K562 (cell line): Measurements from ENCODE around the gene PIGK. TPM values are rescaled to one million over a fixed set of nuclear protein-coding genes. Genes with fewer than 3 reads are reported as not detected.

Experiments
- ATAC-seq: fragments of 200-7000 bp; cut with Tn5 transposase; 3 replicates; pipeline ENCODE4 v1.9.1; 2020; ENCODE audit warnings: moderate library complexity
- BruUV-seq: library from RNA; stranded (reverse); fragments of 400-500 nt; replicated peaks from 2 replicates; lab custom pipeline; 2021; lab: Mats Ljungman, UMichigan
- CTCF ChIA-PET: fragments of 300-600 bp; formaldehyde crosslinking; extraction: SDS; loops from one replicate; lab custom pipeline; 2021; ENCODE audit warnings: low intra/inter-chr PET ratio; lab: Yijun Ruan, JAX
- POLR2A ChIA-PET: fragments of 300-600, 350-650 bp; sonication (Branson Sonifier 250); formaldehyde crosslinking; extraction: SDS; loops from one replicate; lab custom pipeline; 2021; ENCODE audit warnings: antibody characterized with exemption, inconsistent platforms; lab: Yijun Ruan, JAX
- DNase-seq, 4 experiments: peaks; one replicate each; pipeline versions ENCODE4 v3.0.0 to v3.0.0-alpha.2; 2011 to 2018; ENCODE audit warnings: low spot score in 3 of 4, mixed read lengths in 3 of 4; ENCODE audit errors: extremely low read depth in 1 of 4
- FAIRE-seq: peaks from 2 replicates; lab custom pipeline; 2011; peaks lifted over from hg19 to GRCh38; lab: Jason Lieb, UNC
- H2AFZ ChIP-seq: 2 replicates; pipeline ENCODE4 v1.6.0; 2011; ENCODE audit warnings: low read depth, low read length, control low read depth, inconsistent platforms
- H3K27ac ChIP-seq: fragments of 200-600 bp; 3 replicates; pipeline ENCODE4 v1.8.0; 2011; ENCODE audit warnings: low read depth, mild to moderate bottlenecking, control low read depth, inconsistent platforms, low read length, moderate library complexity, mixed read lengths; ENCODE audit errors: extremely low read depth
- H3K27me3 ChIP-seq, 2 experiments: fragments of 300-600 bp in 1 of 2; 2 replicates in 1 of 2; 3 replicates in 1 of 2; pipeline versions ENCODE4 v1.6.0 to v1.8.0; 2011; ENCODE audit warnings: inconsistent platforms in 2 of 2, low read length in 2 of 2, mild to moderate bottlenecking in 1 of 2, mixed read lengths in 1 of 2, moderate library complexity in 1 of 2; ENCODE audit not compliant: control insufficient read depth in 2 of 2, insufficient read depth in 2 of 2
- H3K36me3 ChIP-seq: fragments of 300-600 bp; 3 replicates; pipeline ENCODE4 v1.8.0; 2011; ENCODE audit warnings: mild to moderate bottlenecking, low read length, inconsistent platforms; ENCODE audit not compliant: control insufficient read depth, insufficient read depth
- H3K4me1 ChIP-seq, 2 experiments: fragments of 200-600 bp in 1 of 2; replicated peaks in 1 of 2; 2 replicates in 1 of 2; 3 replicates in 1 of 2; pipeline versions ENCODE4 v1.5.1 to v1.8.0; 2011; ENCODE audit warnings: inconsistent platforms in 2 of 2, low read length in 2 of 2, mild to moderate bottlenecking in 1 of 2, mixed read lengths in 1 of 2, moderate library complexity in 1 of 2; ENCODE audit not compliant: control insufficient read depth in 2 of 2, insufficient read depth in 2 of 2
- H3K4me2 ChIP-seq: 2 replicates; pipeline ENCODE4 v1.6.1; 2011; ENCODE audit warnings: low read length, control low read depth, inconsistent platforms, mixed read lengths; ENCODE audit not compliant: insufficient read depth
- H3K4me3 ChIP-seq: fragments of 200-600 bp; sonication (generic), shearing (Covaris generic); 2 replicates; pipeline ENCODE4 v1.5.1; 2016; ENCODE audit warnings: control low read depth, inconsistent platforms
- H3K79me2 ChIP-seq: fragments of 200-600 bp; 3 replicates; pipeline ENCODE4 v1.8.0; 2011; ENCODE audit warnings: low read length, inconsistent platforms; ENCODE audit not compliant: control insufficient read depth, insufficient read depth
- H3K9ac ChIP-seq, 2 experiments: 2 replicates each; pipeline versions ENCODE4 v1.6.0 to v1.6.1; 2011; ENCODE audit warnings: low read depth in 2 of 2, low read length in 2 of 2, control low read depth in 1 of 2, inconsistent platforms in 1 of 2, mild to moderate bottlenecking in 1 of 2, mixed read lengths in 1 of 2; ENCODE audit not compliant: insufficient read depth in 1 of 2
- H3K9me1 ChIP-seq: one replicate; pipeline ENCODE4 v1.6.0; 2011; ENCODE audit warnings: inconsistent platforms, mild to moderate bottlenecking, low read length, moderate library complexity; ENCODE audit not compliant: control insufficient read depth, insufficient read depth
- H3K9me3 ChIP-seq: replicated peaks from 2 replicates; pipeline ENCODE4 v1.5.1; 2011; ENCODE audit warnings: low read depth, low read length, inconsistent platforms; ENCODE audit not compliant: control insufficient read depth, insufficient read depth
- H4K20me1 ChIP-seq: replicated peaks from 2 replicates; pipeline ENCODE4 v1.6.1; 2011; ENCODE audit warnings: low read length, inconsistent platforms, mixed read lengths; ENCODE audit not compliant: control insufficient read depth, insufficient read depth
- ARNT ChIP-seq, 2 experiments: fragments of 450-650 bp; IDR thresholded peaks; 2 replicates each; pipeline ENCODE4 v1.6.1; 2016; ENCODE audit warnings: mild to moderate bottlenecking in 1 of 2
- ESRRB ChIP-seq: fragments of 250-450 bp; sonication (Bioruptor Pico); IDR thresholded peaks from 2 replicates; pipeline ENCODE4 v1.5.0; 2020; ENCODE audit warnings: mild to moderate bottlenecking, moderate library complexity, borderline replicate concordance
- KDM1A ChIP-seq, 2 experiments: fragments of 450-650 bp; IDR thresholded peaks; 2 replicates each; pipeline ENCODE4 v1.6.1; 2016; ENCODE audit warnings: mild to moderate bottlenecking in 2 of 2
- KDM4B ChIP-seq, 2 experiments: fragments of 450-650 bp in 1 of 2; sonication (generic) in 1 of 2; IDR thresholded peaks; 2 replicates each; pipeline ENCODE4 v1.6.1; 2016 to 2017; ENCODE audit warnings: borderline replicate concordance in 2 of 2, antibody characterized with exemption in 1 of 2, low read depth in 1 of 2, mild to moderate bottlenecking in 1 of 2
- MCM5 ChIP-seq: fragments of 450-650 bp; IDR thresholded peaks from 2 replicates; pipeline ENCODE4 v1.6.1; 2016; ENCODE audit warnings: low read depth
- MECOM ChIP-seq: fragments of 250-450 bp; sonication (Bioruptor Pico); IDR thresholded peaks from 2 replicates; pipeline ENCODE4 v1.8.0; 2022; ENCODE audit warnings: inconsistent platforms
- MEIS2 ChIP-seq: fragments of 450-650 bp; IDR thresholded peaks from 2 replicates; pipeline ENCODE4 v1.6.1; 2014; ENCODE audit warnings: mild to moderate bottlenecking; ENCODE audit not compliant: partially characterized antibody
- NFIX ChIP-seq: fragments of 250-450 bp; sonication (Bioruptor Pico); IDR thresholded peaks from 2 replicates; pipeline ENCODE4 v1.4.0; 2020; ENCODE audit warnings: low read depth, mild to moderate bottlenecking, moderate library complexity
- POLR2G ChIP-seq: fragments of 200-400 bp; formaldehyde crosslinking; IDR thresholded peaks from 2 replicates; pipeline ENCODE4 v1.6.1; 2017; ENCODE audit warnings: low read depth, mild to moderate bottlenecking, antibody characterized with exemption, low read length, moderate library complexity
- RBM14 ChIP-seq: fragments of 200-400 bp; formaldehyde crosslinking; IDR thresholded peaks from 2 replicates; pipeline ENCODE4 v1.6.1; 2018; ENCODE audit warnings: low read depth, mild to moderate bottlenecking, low read length, moderate library complexity, borderline replicate concordance; ENCODE audit not compliant: insufficient read depth
- ZNF584 ChIP-seq: fragments of 200-800 bp; sonication (Bioruptor generic); IDR thresholded peaks from 2 replicates; pipeline ENCODE4 v1.6.1; 2016; ENCODE audit warnings: low read depth, mild to moderate bottlenecking, missing genetic modification characterization, missing compliant biosample characterization
- ZNF76 ChIP-seq: fragments of 250-450 bp; sonication (Bioruptor Pico); IDR thresholded peaks from 2 replicates; pipeline ENCODE4 v1.4.0; 2020; ENCODE audit warnings: mild to moderate bottlenecking, moderate library complexity, borderline replicate concordance
- ZSCAN29 ChIP-seq: fragments of 450-650 bp; IDR thresholded peaks from 2 replicates; pipeline ENCODE4 v1.6.1; 2017
- WGBS: fragments of 100-300 bp; shearing (Covaris generic); methylation state at CpG from one replicate; pipeline ENCODE4 v1.1.6; 2016; ENCODE audit warnings: low coverage, mixed read lengths; ENCODE audit not compliant: insufficient coverage; ENCODE audit errors: missing lambda C conversion rate; 5-methylcytosine and 5-hydroxymethylcytosine counted together
- in situ Hi-C: fragments of 300-500 bp; cut with MboI; formaldehyde crosslinking; loops from 4 replicates; pipeline ENCODE4 v1.15.0; 2018; ENCODE audit warnings: inconsistent platforms, mixed read lengths
- intact Hi-C: fragments of 100-400 bp; cut with micrococcal nuclease; formaldehyde crosslinking; loops from 2 replicates; pipeline ENCODE4 v1.14.2; 2022
- polyA plus RNA-seq, 8 experiments: library from polyadenylated mRNA; depleted of rRNA in 4 of 8; stranded (reverse) in 5 of 8; unstranded in 3 of 8; fragments of >200 nt; fragmentation: Nextera tagmentation in 2 of 8; fragmentation: Illumina TruSeq in 1 of 8; extraction: Ambion mirVana in 2 of 8; extraction: Trizol in 1 of 8; gene quantifications; 2 replicates each; pipeline versions ENCODE4 v1.2.1 to v1.2.3, GENCODE V29; 2011 to 2014; ENCODE audit warnings: inconsistent platforms in 1 of 8, missing spikeins in 1 of 8
- total RNA-seq, 7 experiments: library from RNA; depleted of rRNA in 6 of 7; stranded (reverse); fragments of >200 nt in 6 of 7; fragmentation: Illumina TruSeq in 2 of 7; extraction: Trizol in 2 of 7; gene quantifications; 2 replicates each; pipeline versions ENCODE4 v1.2.1 to v1.2.3, GENCODE V29; 2011 to 2021; ENCODE audit warnings: low replicate concordance in 1 of 7
- TF ChIP-seq, protein P1 (sequence below): IDR thresholded peaks from 2 replicates; pipeline ENCODE4 v1.6.1; 2011; ENCODE audit not compliant: insufficient read length; ENCODE audit errors: extremely low read depth
- TF ChIP-seq, protein P2 (sequence below): sonication (generic); formaldehyde crosslinking; IDR thresholded peaks from 2 replicates; pipeline ENCODE4 v1.8.1; 2023; ENCODE audit warnings: mild to moderate bottlenecking, missing genetic modification reagents
- TF ChIP-seq, protein P3 (sequence below): fragments of 150-350 bp; conservative IDR thresholded peaks from 2 replicates; pipeline ENCODE4 v1.6.1; 2014; ENCODE audit warnings: low read length

Gene PIGK
- total and polyA plus RNA-seq, 9 of the 15 experiments (the other 6 are each of a cell fraction or from before 2014, with no cell fraction given): 15.7 to 59.5 (median 29.9) TPM

DNA sequence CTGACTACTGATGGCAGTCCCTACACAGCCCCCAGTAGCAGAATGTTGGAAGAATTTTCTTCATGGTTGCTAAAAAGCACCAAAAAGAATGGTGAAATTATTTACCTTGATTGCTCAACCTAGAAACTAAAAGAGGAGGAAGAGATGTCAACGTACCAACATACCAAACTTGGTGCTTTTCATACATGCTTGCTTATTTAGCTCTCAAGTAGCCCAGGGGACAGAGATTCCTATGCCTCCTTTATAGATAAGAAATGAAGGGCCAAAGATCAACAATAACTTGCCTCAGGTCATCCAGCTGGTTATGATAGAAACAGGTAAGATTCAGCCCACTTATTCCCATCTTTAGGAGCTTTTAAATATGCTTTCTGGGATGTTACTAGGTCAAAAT lies 170.6 kb downstream of the PIGK start:
- CTCF ChIA-PET: no interaction called here
- WGBS: 0% methylated on average over 1 of the region's 1 CpG
- no peaks in the 10 kb centered on the region for H4K20me1 ChIP-seq

More for the DNA sequence above, 170.6 kb downstream of the PIGK start:
- Histone ChIP-seq H3K9me1 (no peaks in the 10 kb centered on the region), H2AFZ (no peak overlapping the region), H3K9me3 (no peaks in the 10 kb centered on the region), H3K9ac (no peak overlapping the region), H3K4me2 (no peak overlapping the region), H3K79me2 (no peaks in the 10 kb centered on the region), H3K36me3 (no peaks in the 10 kb centered on the region), H3K4me1 (0 out of 5 replicates have a peak, but pooled peaks cover 0 to 3% of the 10 kb centered on the region in 2 experiments), H3K27me3 (peaks cover 0 to 7% of the 10 kb centered on the region in 2 experiments; a peak in 3 of 5 replicates), H3K4me3 (no peak overlapping the region), H3K27ac (no peak overlapping the region)
- no TSS peak for BruUV-seq
- ATAC-seq: no peak
- in situ Hi-C loops: no loop called here
- no peak for FAIRE-seq
- intact Hi-C loops: no loop called here
- no peak for TF ChIP-seq MECOM
- no peak for TF ChIP-seq ARNT (IDR thresholded peaks at IDR 0.05)
- no peak for TF ChIP-seq NFIX
- no peak for TF ChIP-seq ZNF584 (CRISPR knock-in tag)
- TF ChIP-seq, protein P1, sequence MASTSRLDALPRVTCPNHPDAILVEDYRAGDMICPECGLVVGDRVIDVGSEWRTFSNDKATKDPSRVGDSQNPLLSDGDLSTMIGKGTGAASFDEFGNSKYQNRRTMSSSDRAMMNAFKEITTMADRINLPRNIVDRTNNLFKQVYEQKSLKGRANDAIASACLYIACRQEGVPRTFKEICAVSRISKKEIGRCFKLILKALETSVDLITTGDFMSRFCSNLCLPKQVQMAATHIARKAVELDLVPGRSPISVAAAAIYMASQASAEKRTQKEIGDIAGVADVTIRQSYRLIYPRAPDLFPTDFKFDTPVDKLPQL: no peak
- TF ChIP-seq ZNF76 (CRISPR knock-in tag): no peak
- no peak for TF ChIP-seq MEIS2
- no peak for TF ChIP-seq ESRRB
- TF ChIP-seq, protein P2, sequence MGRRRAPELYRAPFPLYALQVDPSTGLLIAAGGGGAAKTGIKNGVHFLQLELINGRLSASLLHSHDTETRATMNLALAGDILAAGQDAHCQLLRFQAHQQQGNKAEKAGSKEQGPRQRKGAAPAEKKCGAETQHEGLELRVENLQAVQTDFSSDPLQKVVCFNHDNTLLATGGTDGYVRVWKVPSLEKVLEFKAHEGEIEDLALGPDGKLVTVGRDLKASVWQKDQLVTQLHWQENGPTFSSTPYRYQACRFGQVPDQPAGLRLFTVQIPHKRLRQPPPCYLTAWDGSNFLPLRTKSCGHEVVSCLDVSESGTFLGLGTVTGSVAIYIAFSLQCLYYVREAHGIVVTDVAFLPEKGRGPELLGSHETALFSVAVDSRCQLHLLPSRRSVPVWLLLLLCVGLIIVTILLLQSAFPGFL (CRISPR knock-in tag): no peak
- TF ChIP-seq, protein P3, sequence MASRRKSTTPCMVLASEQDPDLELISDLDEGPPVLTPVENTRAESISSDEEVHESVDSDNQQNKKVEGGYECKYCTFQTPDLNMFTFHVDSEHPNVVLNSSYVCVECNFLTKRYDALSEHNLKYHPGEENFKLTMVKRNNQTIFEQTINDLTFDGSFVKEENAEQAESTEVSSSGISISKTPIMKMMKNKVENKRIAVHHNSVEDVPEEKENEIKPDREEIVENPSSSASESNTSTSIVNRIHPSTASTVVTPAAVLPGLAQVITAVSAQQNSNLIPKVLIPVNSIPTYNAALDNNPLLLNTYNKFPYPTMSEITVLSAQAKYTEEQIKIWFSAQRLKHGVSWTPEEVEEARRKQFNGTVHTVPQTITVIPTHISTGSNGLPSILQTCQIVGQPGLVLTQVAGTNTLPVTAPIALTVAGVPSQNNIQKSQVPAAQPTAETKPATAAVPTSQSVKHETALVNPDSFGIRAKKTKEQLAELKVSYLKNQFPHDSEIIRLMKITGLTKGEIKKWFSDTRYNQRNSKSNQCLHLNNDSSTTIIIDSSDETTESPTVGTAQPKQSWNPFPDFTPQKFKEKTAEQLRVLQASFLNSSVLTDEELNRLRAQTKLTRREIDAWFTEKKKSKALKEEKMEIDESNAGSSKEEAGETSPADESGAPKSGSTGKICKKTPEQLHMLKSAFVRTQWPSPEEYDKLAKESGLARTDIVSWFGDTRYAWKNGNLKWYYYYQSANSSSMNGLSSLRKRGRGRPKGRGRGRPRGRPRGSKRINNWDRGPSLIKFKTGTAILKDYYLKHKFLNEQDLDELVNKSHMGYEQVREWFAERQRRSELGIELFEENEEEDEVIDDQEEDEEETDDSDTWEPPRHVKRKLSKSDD: no peak
- TF ChIP-seq KDM4B (IDR thresholded peaks at IDR 0.05; ENCODE audit: borderline replicate concordance in 2 of 2, low read depth in 1 of 2): no peak
- TF ChIP-seq POLR2G: no peak
- TF ChIP-seq RBM14: no peak
- no peak for TF ChIP-seq KDM1A (IDR thresholded peaks at IDR 0.05)
- no peak for TF ChIP-seq MCM5
- TF ChIP-seq ZSCAN29: no peak
- DNase-seq: no peak
- POLR2A ChIA-PET: no interaction called here
